ENCODE results near the gene TXNRD2.

The TXNRD2 gene

DNA sequence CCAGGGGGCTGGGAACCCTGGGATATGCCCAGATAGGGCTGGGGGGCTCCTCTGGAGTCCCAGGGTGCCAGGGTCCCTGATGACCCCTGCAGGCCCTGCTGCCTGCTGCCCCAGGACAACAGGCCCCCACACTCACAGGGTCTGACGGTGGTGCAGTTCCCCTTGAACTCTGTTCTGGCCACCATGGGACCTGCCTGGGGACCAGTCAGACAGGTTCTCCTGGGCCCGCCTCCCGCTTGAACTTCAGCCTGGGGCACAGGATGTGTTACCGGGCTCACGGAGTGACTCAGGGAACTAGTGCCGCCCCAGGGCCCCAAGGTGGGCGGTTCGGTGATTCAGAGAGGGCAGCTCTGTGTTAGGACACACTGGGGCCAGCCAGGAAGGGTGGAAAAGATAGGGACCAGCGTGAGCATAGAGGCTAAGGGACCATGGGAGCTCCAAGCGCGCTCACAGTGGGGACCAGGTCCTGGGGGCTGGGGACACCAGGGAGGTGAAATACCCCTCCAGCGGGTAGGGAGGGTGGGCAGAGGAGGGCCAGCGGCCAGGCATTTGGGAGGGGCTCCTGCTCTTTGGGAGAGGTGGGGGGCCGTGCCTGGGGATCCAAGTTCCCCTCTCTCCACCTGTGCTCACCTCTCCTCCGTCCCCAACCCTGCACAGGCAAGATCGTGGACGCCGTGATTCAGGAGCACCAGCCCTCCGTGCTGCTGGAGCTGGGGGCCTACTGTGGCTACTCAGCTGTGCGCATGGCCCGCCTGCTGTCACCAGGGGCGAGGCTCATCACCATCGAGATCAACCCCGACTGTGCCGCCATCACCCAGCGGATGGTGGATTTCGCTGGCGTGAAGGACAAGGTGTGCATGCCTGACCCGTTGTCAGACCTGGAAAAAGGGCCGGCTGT lies 21.5 kb upstream of the TXNRD2 start:
- Histone ChIP-seq H3K27me3 (ENCODE audit: insufficient read depth, poor library complexity, severe bottlenecking) (no peaks in the 10 kb centered on the region), H3K36me3 (ENCODE audit: low read depth) (peaks cover 21% of the 10 kb centered on the region), H3K9me3 (ENCODE audit: severe bottlenecking) (no peaks in the 10 kb centered on the region), H3K4me3 (ENCODE audit: severe bottlenecking) (peak overlapping the region; percentile 2), H3K27ac (ENCODE audit: poor library complexity, severe bottlenecking) (peak overlapping the region; percentile 91), H3K4me1 (ENCODE audit: insufficient read depth, poor library complexity, severe bottlenecking) (peaks cover 16% of the 10 kb centered on the region)
- DNase-seq (ENCODE audit: low spot score) (peak; percentile 98), ATAC-seq (ENCODE audit: low read depth) (peak; percentile 92)
- TF ChIP-seq, protein P1, sequence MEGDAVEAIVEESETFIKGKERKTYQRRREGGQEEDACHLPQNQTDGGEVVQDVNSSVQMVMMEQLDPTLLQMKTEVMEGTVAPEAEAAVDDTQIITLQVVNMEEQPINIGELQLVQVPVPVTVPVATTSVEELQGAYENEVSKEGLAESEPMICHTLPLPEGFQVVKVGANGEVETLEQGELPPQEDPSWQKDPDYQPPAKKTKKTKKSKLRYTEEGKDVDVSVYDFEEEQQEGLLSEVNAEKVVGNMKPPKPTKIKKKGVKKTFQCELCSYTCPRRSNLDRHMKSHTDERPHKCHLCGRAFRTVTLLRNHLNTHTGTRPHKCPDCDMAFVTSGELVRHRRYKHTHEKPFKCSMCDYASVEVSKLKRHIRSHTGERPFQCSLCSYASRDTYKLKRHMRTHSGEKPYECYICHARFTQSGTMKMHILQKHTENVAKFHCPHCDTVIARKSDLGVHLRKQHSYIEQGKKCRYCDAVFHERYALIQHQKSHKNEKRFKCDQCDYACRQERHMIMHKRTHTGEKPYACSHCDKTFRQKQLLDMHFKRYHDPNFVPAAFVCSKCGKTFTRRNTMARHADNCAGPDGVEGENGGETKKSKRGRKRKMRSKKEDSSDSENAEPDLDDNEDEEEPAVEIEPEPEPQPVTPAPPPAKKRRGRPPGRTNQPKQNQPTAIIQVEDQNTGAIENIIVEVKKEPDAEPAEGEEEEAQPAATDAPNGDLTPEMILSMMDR (IDR thresholded peaks at IDR 0.05; ENCODE audit: poor library complexity, severe bottlenecking): no peak

DNA sequence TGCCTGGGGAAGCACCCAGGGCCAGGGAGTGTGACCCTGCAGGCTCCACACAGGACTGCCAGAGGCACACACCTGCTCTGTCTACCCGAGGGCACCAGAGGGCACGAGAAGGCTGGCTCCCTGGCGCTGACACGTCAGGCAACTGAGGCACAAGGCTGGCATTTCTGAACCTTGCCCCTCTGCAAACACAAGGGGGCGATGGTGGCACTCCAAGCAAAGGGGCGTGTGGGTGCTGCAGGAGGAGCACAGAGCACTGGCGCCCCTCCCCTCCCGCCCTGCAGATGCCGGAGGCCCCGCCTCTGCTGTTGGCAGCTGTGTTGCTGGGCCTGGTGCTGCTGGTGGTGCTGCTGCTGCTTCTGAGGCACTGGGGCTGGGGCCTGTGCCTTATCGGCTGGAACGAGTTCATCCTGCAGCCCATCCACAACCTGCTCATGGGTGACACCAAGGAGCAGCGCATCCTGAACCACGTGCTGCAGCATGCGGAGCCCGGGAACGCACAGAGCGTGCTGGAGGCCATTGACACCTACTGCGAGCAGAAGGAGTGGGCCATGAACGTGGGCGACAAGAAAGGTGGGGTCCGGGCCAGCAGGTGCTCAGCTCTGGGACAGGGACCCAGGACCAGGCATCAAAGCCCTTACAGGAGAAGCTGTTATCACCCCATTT lies 20.8 kb upstream of the TXNRD2 start:
- ATAC-seq (ENCODE audit: low read depth) (peak; percentile 66), DNase-seq (ENCODE audit: low spot score) (peak; percentile 88)
- Histone ChIP-seq H3K4me3 (ENCODE audit: severe bottlenecking) (peak overlapping the region; percentile 2), H3K27me3 (ENCODE audit: insufficient read depth, poor library complexity, severe bottlenecking) (no peaks in the 10 kb centered on the region), H3K9me3 (ENCODE audit: severe bottlenecking) (no peaks in the 10 kb centered on the region), H3K36me3 (ENCODE audit: low read depth) (peaks cover 21% of the 10 kb centered on the region), H3K4me1 (ENCODE audit: insufficient read depth, poor library complexity, severe bottlenecking) (peaks cover 16% of the 10 kb centered on the region), H3K27ac (ENCODE audit: poor library complexity, severe bottlenecking) (peak overlapping the region; percentile 91)
- TF ChIP-seq, protein P1 (IDR thresholded peaks at IDR 0.05; ENCODE audit: poor library complexity, severe bottlenecking): peak; percentile 82

DNA sequence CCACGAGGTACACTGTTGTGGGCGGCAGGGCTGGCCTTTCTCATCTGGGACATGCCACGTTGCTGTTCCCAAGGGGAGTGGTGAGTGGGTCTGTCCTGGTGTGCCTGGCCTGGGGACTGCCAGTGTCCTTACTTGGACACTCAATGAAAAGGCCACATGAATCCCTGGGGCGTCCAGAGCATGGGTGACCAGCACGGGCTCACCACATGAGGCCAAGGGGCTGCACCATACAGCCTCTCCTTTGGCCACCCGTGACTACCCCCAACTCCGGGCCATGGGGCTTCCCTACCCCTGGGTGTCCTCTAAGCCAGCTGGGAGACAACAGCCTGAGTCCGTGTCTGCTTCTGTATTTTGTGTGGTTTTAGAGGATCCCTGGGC lies 20.2 kb upstream of the TXNRD2 start:
- Histone ChIP-seq H3K36me3 (ENCODE audit: low read depth) (peaks cover 21% of the 10 kb centered on the region), H3K27ac (ENCODE audit: poor library complexity, severe bottlenecking) (peak overlapping the region; percentile 91), H3K9me3 (ENCODE audit: severe bottlenecking) (no peaks in the 10 kb centered on the region), H3K4me1 (ENCODE audit: insufficient read depth, poor library complexity, severe bottlenecking) (peaks cover 16% of the 10 kb centered on the region), H3K4me3 (ENCODE audit: severe bottlenecking) (no peak overlapping the region), H3K27me3 (ENCODE audit: insufficient read depth, poor library complexity, severe bottlenecking) (no peaks in the 10 kb centered on the region)
- DNase-seq (ENCODE audit: low spot score) (peak; percentile 42), ATAC-seq (ENCODE audit: low read depth) (no peak)
- TF ChIP-seq, protein P1 (IDR thresholded peaks at IDR 0.05; ENCODE audit: poor library complexity, severe bottlenecking): no peak

DNA sequence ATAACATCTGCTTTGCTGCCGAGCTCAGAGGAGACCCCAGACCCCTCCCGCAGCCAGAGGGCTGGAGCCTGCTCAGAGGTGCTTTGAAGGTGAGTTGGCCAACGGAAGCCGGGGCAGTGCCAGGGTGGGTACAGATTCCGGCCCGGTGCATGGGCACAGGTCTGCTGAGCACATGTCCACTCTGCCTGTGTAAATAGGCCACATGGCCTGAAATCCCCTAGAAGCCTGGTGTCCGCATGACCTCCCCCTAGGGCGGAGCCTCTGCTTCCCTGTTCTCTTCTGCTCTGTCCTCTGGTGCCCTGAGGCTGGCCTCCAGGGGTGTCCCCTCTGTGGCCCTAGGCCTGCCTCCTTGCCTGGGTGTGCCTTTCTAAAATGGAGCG lies 19.6 kb upstream of the TXNRD2 start:
- H3K9me3 ChIP-seq (ENCODE audit: severe bottlenecking): no peaks in the 10 kb centered on the region
- peaks cover 16% of the 10 kb centered on the region for H3K4me1 ChIP-seq (ENCODE audit: insufficient read depth, poor library complexity, severe bottlenecking)
- H3K4me3 ChIP-seq (ENCODE audit: severe bottlenecking): no peak overlapping the region
- H3K27ac ChIP-seq (ENCODE audit: poor library complexity, severe bottlenecking): peak overlapping the region; percentile 91
- no peak for ATAC-seq (ENCODE audit: low read depth)
- TF ChIP-seq, protein P1 (IDR thresholded peaks at IDR 0.05; ENCODE audit: poor library complexity, severe bottlenecking): no peak
- no peaks in the 10 kb centered on the region for H3K27me3 ChIP-seq (ENCODE audit: insufficient read depth, poor library complexity, severe bottlenecking)
- DNase-seq (ENCODE audit: low spot score): peak; percentile 40
- peaks cover 21% of the 10 kb centered on the region for H3K36me3 ChIP-seq (ENCODE audit: low read depth)
